ENCODE data around the gene SOWAHA.
A peak's percentile ranks its signal among the peaks of the same experiment; 100 is the strongest.
"Not testable (repeated sequence)": the region's sequence is repeated elsewhere in the genome, so short reads cannot be mapped to it uniquely, and the experiment has no call there.

Gene SOWAHA

GRCh38 chr5:132828846-132829494 is 15.9 kb downstream of the SOWAHA start:
- no peak for DNase-seq

DNA sequence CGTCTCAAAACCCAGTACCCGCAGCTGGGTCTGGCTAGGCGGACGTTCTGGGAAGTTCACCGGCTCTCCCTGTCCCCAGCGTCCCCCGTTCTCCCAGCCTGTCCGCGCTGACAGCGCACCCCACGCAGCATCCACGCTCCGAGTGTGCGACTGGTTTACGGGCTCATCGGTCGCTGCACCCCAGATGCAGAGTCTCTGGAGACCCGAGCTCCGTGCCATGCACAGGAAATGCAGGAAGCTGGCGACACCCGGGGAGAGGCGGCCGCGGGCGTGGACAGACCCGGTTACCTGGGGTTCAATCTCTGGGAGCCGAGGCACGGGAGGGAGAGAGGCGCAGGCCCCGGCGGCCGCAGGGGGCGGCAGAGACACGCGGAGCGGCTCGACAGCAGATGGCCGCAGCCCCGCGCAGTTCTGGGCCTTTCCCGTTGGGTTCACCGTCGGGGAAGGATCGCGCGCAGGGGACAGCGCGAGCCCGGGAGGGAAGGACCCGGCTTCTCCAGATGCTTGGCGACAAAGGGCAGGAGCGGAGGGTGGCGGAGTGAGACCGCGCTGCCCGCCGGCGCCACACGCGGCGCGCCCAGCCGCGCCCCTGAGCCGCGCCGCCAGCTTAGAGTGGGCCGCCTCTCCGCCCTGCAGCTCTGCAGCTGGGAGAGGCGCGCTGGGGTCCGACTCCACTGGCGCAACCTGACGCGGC is 16.8 kb downstream of the SOWAHA start:
- peak; percentile 74 for DNase-seq

GRCh38 chr5:132830436-132831094 is 17.5 kb downstream of the SOWAHA start, which contains the start of gene SHROOM1:
TSS of gene SHROOM1 (minus strand) at chr5:132830647. CDS start at chr5:132826140, 4,507 bp downstream.
- DNase-seq, result peak; percentile 34

DNA sequence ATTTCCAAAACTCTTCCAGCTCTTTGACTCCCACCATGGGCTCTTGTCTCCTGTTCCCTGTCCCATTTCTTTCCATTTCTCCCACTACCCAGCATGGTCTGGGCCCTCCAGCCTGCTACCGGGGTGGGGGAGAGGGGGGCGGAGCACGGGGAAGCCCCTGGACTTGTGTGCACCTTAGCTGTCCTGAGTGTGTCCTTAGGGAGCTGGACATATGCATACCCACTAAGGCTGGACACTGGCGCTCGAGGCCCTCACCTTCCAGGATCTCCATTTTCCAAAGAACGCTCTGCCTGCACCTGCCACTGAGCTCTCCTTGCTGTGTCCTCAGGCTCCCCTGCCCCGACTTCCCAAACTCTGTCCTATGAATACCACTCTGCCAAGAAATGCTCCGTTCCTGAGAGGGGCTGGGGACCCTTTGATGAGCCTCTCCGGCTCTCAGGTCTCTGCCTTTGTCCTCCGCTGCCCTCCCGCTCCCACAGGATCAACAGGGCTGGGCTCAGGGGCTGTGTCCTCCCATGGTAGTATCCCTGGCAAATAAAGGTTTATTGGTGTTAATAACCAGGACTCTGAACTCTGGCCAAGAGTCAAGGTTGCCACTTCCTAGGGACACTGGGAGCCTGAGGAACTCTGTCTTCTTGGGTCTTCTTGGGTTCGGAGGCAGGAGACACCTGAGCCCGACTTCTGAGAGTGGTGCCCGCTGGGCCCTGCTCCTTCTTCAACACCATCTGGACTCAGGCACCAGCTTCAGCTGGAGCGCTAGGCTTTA is 18.2 kb downstream of the SOWAHA start:
- no peak for DNase-seq

DNA sequence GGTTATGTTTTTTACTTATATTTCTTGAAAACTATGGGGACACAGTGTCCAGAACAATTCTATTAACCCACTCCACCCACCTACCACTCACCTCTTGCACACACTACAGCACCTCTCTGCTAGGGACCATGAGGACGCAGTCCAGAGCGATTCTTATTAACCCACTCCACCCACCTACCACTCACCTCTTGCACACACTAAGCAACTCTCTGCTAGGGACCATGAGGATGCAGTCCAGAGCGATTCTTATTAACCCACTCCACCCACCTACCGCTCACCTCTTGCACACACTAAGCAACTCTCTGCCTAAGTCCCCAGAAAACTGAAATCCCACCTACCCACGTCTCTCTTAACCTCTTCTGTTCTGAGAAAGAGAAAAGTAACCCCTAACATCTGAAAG is 19.5 kb downstream of the SOWAHA start:
- no peak for DNase-seq

DNA sequence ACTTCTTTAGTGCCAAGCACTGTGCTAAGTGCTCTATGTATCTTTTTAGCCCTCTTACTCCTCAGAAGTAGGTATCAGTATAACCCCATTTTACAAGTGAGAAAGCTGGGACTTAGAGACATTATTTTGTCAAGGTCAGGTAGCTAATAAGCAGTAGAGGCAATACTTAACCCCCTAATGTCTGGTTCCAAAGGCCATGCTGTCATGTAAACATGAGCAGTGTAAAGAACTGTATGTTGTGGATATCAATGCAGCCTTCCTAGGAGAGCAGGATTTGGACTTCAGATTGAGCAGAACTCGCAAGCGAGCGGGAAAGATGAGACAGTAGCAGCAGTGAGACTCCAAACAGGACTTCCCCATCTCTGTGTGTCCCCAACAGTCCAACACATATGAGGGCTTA is 21.0 kb downstream of the SOWAHA start:
- DNase-seq, result no peak

DNA sequence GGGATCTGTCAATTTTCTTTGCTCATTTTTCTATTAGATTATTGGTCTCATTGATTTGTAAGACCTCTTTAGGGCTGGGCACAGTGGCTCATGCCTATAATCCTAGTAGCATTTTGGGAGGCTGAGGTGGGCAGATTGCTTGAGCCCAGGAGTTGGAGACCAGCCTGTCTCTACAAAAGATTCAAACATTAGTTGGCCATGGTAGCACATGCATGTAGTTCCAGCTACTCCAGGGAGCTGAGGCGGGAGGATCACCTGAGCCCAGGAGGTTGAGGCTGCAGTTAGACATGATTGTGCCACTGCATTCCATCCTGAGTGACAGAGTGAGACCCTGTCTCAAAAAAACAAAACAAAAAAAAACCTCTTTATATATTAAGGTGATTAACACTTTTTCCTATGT is 23.8 kb downstream of the SOWAHA start:
- DNase-seq, result no peak

- DNase-seq, result no peak
These were observed 24.8 kb downstream of the SOWAHA start for GRCh38 chr5:132837868-132838267.

GRCh38 chr5:132838516-132839282 is 25.6 kb downstream of the SOWAHA start:
- no peak for DNase-seq

DNA sequence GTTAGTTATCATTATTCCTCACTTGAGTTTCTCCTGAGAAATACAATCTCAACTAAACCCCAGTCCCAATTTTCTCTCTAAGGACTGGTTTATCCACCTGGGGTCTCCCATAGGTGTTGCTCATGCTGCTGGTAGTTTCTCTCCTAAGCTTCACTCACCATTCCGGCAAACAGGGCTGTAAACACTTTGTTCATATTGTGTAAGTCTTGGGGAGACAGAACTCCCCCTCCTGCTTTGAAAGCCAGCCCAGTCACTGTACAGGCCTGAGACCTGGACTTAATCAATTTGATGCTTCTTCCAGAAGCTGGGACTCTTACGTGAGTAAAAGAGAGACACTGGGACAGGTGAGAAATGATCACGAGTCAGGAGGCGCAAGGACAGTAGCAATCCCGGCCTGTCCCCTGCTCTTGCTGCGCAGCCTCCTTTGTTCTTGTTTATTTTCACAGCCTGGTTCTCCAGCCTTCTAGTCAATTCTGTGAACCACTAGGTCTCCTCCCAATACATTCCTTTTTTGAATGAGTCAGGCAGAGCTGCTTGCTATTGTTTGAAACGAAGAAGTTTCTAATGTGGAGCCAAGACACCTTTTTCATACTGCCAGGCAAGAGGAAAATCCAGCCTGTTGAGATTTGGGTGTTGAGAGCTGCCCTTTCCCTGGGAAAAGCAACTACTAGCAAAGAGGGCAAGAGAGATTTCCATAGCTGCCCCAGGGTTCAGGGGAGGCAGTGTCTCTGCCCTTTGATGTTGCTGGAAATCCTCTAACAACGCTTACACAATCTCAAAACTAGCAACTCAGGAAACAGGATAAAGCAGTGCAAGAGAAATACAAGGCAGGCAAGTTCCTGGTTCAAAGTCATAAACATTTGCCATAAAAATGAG is 26.6 kb downstream of the SOWAHA start:
- no peak for DNase-seq

DNA sequence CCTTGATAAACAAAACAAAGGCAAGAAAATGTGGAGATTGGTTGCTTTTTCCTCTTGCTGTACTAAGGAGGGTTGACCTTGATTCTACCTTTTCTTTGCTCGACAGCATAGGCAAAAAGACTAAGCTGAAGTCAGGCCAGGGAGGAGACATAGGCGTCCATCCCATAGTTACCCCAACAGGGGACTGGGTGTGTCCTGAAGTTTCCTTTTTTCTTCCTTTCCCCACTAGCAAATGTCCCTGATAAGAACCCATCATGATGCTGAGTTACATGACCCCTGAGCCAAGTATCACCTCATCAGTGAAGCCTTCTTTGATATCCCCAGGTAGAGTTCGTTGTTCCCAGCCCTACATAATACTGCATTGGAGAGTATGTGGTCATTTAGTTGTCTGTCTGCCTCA is 27.2 kb downstream of the SOWAHA start:
- DNase-seq, result no peak

- DNase-seq, result no peak
These were observed 27.8 kb downstream of the SOWAHA start for GRCh38 chr5:132840896-132841295.

DNA sequence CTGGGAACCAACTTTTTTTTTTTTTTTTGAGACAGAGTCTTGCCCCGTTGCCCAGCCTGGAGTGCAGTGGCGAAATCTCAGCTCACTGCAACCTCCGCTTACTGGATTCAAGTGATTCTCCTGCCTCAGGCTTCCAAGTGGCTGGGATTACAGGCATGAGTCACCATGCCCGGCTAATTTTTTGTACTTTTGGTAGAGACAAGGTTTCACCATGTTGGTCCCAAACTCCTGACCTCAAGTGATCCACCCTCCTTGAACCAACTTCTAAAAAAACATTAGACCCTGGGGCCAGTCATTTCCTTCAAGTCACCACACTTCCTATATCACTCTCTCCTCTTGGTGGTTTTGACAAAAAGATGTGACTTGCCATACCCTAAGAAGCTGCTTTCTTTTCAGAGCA is 28.2 kb downstream of the SOWAHA start:
- no peak for DNase-seq

GRCh38 chr5:132848270-132848669 is 35.2 kb downstream of the SOWAHA start:
- DNase-seq, result no peak

- no peak for DNase-seq
These were observed 36.2 kb downstream of the SOWAHA start for GRCh38 chr5:132849347-132849746.

DNA sequence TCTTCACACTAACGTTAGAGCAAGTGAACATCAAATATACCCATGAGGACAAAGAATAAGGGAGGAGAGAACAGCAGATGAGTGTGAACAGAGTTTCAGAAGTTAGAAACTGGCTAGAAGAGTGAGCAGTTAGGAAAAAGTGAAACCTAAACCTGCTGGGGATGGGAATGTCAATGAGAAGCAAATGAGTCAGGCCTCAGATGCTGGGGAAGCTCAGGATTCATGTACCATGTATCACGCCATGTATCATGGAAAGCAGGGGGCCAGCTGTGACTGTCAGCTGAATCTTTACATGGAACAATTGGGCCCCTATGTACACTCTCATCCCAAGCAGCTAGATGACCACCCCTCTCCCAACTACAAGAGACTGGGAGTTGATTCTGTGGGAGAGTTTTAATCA is 37.0 kb downstream of the SOWAHA start:
- DNase-seq, result no peak

DNA sequence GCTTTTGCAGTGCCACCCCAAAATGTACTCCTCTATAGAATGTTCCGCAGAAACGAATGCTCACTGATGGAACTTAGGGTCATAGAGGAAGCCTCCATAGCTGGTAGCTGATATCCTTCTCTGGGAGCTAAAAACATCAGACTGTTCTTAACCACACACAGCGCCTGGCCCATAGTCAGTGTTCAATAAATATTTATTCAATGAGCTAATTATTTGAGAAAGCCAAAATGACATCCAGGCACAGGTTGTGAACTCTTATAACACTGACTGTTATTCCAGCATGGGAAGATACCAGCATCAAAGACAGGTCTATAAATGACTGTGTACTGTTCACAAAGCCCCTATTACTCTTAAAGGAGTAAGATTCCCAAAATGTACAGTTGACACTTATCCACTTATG is 40.2 kb downstream of the SOWAHA start:
- no peak for DNase-seq

DNA sequence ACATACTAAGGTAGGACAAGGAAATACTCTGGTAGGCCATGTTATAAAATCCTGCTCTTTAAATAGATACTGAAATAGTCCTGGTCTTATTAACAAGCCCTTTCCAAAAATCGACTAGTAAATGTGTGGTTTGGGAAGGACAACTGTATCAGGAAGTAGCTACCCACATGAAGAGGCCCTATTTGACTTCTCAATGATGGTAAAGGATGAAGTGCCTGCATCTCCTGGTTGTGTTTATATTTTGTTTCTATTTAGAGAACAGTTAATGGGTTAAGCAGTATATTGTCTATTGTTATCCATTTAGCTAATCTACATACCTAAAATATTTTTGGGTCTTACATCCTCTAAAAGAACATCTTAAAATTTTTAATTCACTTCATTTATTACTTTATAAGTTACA is 40.7 kb downstream of the SOWAHA start:
- no peak for DNase-seq

GRCh38 chr5:132854301-132854700 is 41.2 kb downstream of the SOWAHA start:
- DNase-seq, result no peak

DNA sequence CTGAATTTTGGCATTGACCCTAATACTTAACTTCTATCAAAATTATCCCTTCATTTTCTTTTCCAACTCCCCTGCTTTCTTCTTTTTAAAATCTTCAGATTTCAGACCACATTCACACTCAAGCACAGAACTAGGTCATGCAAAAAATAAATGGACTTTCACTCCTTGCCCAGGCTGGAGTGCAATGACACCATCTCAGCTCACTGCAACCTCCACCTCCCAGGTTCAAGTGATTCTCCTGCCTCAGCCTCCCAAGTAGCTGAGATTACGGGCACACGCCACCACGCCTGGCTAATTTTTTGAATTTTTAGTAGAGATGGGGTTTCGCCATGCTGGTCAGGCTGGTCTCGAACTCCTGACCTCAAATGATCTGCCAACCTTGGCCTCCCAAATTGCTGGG is 41.9 kb downstream of the SOWAHA start:
- DNase-seq, result not testable (repeated sequence)

DNA sequence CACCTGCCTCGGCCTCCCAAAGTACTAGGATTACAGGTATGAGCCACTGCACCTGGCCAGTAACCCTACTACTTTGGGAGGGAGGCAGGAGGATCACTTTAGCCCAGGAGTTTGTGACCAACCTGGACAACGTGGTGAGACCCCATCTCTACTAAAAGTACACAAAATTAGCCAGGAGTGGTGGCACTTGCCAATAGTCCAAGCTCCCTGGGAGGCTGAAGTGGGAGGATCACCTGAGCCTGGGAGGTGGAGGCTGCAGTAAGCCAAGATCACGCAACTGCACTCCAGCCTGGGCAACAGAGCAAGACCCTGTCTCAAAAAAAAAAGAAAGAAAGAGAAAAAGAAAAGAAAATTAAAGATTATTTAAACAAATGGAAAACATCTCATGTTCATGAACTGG is 42.9 kb downstream of the SOWAHA start:
- no peak for DNase-seq

Measured in activated CD4-positive, alpha-beta T cell treated with anti-CD3 and anti-CD28 coated beads, Interleukin-10, Interleukin-2, amounts not matched to agents 100 ng/mL and 50 ng/mL, durations not matched to agents 16 hours and 8 hours (primary cell).